HEK293 (cell line): ENCODE data around the gene FTO.

ENCODE experiments used
- CTCF ChIA-PET: fragments of 350-600 bp; formaldehyde crosslinking; extraction: SDS; loops from one replicate; lab custom pipeline; 2021; ENCODE audit warnings: antibody characterized with exemption; lab: Yijun Ruan, JAX
- POLR2A ChIA-PET: fragments of 300-600 bp; formaldehyde crosslinking; extraction: SDS; loops from one replicate; lab custom pipeline; 2020; ENCODE audit warnings: antibody characterized with exemption, inconsistent platforms; lab: Yijun Ruan, JAX
- H3K27ac ChIP-seq: fragments of 200-500 bp; sonication (Bioruptor generic); 2 replicates; pipeline ENCODE4 v1.5.1; 2014; ENCODE audit warnings: low read depth, low read length, control low read depth, inconsistent platforms; ENCODE audit errors: extremely low read depth
- H3K36me3 ChIP-seq, 2 experiments: fragments of 200-500 bp in 1 of 2; sonication (Bioruptor generic) in 1 of 2; 1 replicate in 1 of 2; 2 replicates in 1 of 2; pipeline ENCODE4 v1.5.1; 2014 to 2017; ENCODE audit warnings: inconsistent platforms in 2 of 2, low read length in 2 of 2; ENCODE audit not compliant: control insufficient read depth in 2 of 2, insufficient read depth in 1 of 2
- H3K4me1 ChIP-seq: fragments of 200-500 bp; sonication (Bioruptor generic); 2 replicates; pipeline ENCODE4 v1.5.1; 2014; ENCODE audit warnings: mild to moderate bottlenecking, low read length, inconsistent platforms; ENCODE audit not compliant: control insufficient read depth, insufficient read depth
- H3K4me3 ChIP-seq: 2 replicates; pipeline ENCODE4 v1.5.1; 2011; ENCODE audit warnings: low read depth, mild to moderate bottlenecking, control low read depth, low read length, moderate library complexity
- H3K9me3 ChIP-seq: fragments of 200-500 bp; sonication (Bioruptor generic); 2 replicates; pipeline ENCODE4 v1.5.1; 2014; ENCODE audit warnings: low read depth, low read length, inconsistent platforms; ENCODE audit not compliant: control insufficient read depth, insufficient read depth
- GFI1B ChIP-seq: fragments of 450-650 bp; formaldehyde crosslinking; IDR thresholded peaks from 2 replicates; pipeline ENCODE4 v1.5.1; 2016; ENCODE audit warnings: missing biosample characterization, missing genetic modification characterization
- KLF1 ChIP-seq: fragments of 450-650 bp; formaldehyde crosslinking; IDR thresholded peaks from 2 replicates; pipeline ENCODE4 v1.5.1; 2016; ENCODE audit warnings: missing biosample characterization, missing genetic modification characterization
- SCRT1 ChIP-seq: fragments of 450-650 bp; formaldehyde crosslinking; IDR thresholded peaks from 2 replicates; pipeline ENCODE4 v1.5.1; 2016; ENCODE audit warnings: missing biosample characterization, missing genetic modification characterization, borderline replicate concordance
- SP3 ChIP-seq: fragments of 450-650 bp; formaldehyde crosslinking; IDR thresholded peaks from 2 replicates; pipeline ENCODE4 v1.5.1; 2016; ENCODE audit warnings: missing biosample characterization, missing genetic modification characterization
- ZNF10 ChIP-seq: fragments of 450-650 bp; formaldehyde crosslinking; IDR thresholded peaks from 2 replicates; pipeline ENCODE4 v1.5.1; 2017; ENCODE audit warnings: missing biosample characterization, missing genetic modification characterization
- ZNF121 ChIP-seq: fragments of 450-650 bp; formaldehyde crosslinking; IDR thresholded peaks from 2 replicates; pipeline ENCODE4 v1.5.1; 2016; ENCODE audit warnings: missing biosample characterization, missing genetic modification characterization
- ZNF184 ChIP-seq: fragments of 450-650 bp; IDR thresholded peaks from 2 replicates; pipeline ENCODE4 v1.5.1; 2018; ENCODE audit warnings: missing biosample characterization, mild to moderate bottlenecking, missing genetic modification characterization
- ZNF239 ChIP-seq: fragments of 450-650 bp; formaldehyde crosslinking; IDR thresholded peaks from 2 replicates; pipeline ENCODE4 v1.5.1; 2016; ENCODE audit warnings: missing biosample characterization, missing genetic modification characterization
- ZNF335 ChIP-seq: fragments of 450-650 bp; formaldehyde crosslinking; conservative IDR thresholded peaks from 2 replicates; pipeline ENCODE4 v1.5.1; 2016; ENCODE audit warnings: missing biosample characterization, missing genetic modification characterization
- ZNF398 ChIP-seq: fragments of 450-650 bp; formaldehyde crosslinking; IDR thresholded peaks from 2 replicates; pipeline ENCODE4 v1.5.1; 2017; ENCODE audit warnings: missing biosample characterization, missing genetic modification characterization
- ZNF473 ChIP-seq: fragments of 450-650 bp; formaldehyde crosslinking; IDR thresholded peaks from 2 replicates; pipeline ENCODE4 v1.5.1; 2017; ENCODE audit warnings: missing biosample characterization, missing genetic modification characterization
- ZNF624 ChIP-seq: fragments of 450-650 bp; formaldehyde crosslinking; IDR thresholded peaks from 2 replicates; pipeline ENCODE4 v1.5.1; 2017; ENCODE audit warnings: missing biosample characterization, missing genetic modification characterization
- ZNF707 ChIP-seq: fragments of 450-650 bp; formaldehyde crosslinking; IDR thresholded peaks from 2 replicates; pipeline ENCODE4 v1.5.1; 2016; ENCODE audit warnings: missing biosample characterization, missing genetic modification characterization
- ZNF837 ChIP-seq: fragments of 450-650 bp; formaldehyde crosslinking; IDR thresholded peaks from 2 replicates; pipeline ENCODE4 v1.5.1; 2016; ENCODE audit warnings: missing biosample characterization, missing genetic modification characterization
- TF ChIP-seq, protein P1 (sequence below): fragments of 450-650 bp; formaldehyde crosslinking; IDR thresholded peaks from 2 replicates; pipeline ENCODE4 v1.5.1; 2016; ENCODE audit warnings: missing biosample characterization, missing genetic modification characterization
- TF ChIP-seq, protein P2 (sequence below): fragments of 450-650 bp; formaldehyde crosslinking; IDR thresholded peaks from 2 replicates; pipeline ENCODE4 v1.5.1; 2016; ENCODE audit warnings: missing biosample characterization, missing genetic modification characterization

The FTO gene

DNA sequence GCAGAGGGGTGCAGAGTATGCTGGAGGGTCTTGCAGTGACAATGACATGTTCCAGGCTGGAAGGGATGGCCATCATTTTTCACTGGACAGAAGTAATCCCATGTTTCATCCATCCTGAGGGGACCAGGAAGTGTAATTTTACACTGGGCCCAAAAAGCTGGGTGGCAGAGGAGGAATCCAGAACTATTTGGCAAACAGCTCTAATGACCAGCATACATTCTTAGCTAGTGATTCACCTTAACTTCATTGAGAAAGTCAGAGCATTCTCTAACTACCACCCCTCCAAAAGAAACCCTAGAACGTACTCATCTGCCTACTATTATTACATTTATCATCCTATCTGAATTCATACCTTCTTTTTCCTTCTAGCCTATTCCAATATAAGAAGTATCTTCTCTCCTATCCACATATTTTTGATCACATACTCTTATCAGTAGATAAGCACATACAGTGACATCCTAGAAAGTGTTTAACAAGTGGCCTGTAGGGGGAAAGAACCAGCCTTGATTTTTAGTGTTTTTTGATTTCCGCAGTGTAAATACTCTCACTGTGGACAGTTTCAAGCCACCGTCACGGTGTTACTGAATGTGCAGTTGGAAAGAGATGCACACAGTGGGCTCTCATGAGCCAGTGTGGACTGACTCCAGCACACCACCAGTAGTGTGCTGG is 118.1 kb downstream of the FTO start:
- Histone ChIP-seq H3K36me3 (peaks cover 0 to 10% of the 10 kb centered on the region in 2 experiments; a peak in 1 of 3 replicates), H3K27ac (no peak overlapping the region), H3K9me3 (no peaks in the 10 kb centered on the region), H3K4me3 (no peak overlapping the region), H3K4me1 (no peaks in the 10 kb centered on the region; the same call in 1 of the 2 replicates)
- CTCF ChIA-PET: no interaction called here
- TF ChIP-seq ZNF121 (tag by site-specific recombination): no peak
- TF ChIP-seq ZNF239 (tag by site-specific recombination): no peak
- TF ChIP-seq GFI1B (tag by site-specific recombination): no peak
- TF ChIP-seq SP3 (tag by site-specific recombination): no peak
- no peak for TF ChIP-seq ZNF335 (tag by site-specific recombination)
- POLR2A ChIA-PET: no interaction called here

DNA sequence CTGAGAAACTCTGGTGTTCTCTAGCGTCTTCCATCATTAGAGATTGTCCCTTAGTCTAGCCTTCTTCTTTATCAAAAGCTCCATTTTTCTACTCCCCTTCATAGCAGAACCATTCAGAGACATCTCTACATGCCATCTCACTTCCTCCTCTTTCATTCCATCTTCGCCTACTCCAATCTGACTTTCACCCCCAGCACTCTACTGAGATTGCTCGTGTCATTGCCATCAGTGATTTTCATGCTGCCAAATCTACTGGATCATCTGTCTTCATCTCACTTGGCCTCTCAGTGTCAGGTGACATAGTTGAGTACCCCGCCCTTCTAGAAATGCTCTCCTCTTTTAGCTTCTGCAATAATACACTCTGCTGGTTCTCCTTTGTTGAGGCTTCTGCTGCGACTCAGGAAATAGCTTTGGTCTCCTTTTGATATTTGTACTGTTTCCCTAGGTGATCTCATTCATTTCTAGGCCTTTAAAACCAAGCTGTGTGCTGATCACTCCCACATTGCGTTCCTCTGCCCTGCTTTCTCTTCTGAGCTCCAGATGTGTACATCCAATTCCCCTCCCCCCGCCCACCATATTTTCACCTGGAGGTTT is 119.1 kb downstream of the FTO start:
- POLR2A ChIA-PET: no interaction called here

DNA sequence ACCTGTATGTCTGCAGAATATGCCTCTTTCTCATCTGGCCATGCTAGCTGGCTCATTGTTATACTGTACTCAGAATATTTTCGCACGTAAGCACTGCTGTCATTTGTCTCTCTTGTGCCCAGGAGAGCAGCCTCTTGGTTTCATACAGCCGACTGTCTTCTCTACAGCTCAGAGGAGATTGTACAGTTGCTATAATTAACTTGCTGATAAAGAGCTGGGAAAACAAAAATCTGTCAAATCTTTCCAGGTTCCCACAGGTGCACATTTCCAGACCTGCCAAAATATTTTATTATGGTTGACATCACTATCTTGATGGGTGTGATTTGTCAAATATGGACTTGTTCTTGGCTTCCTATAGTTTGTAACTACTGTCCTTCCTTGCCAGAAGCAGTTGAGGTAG is 122.7 kb downstream of the FTO start:
- H3K27ac ChIP-seq: no peak overlapping the region
- H3K9me3 ChIP-seq: no peaks in the 10 kb centered on the region
- ChIA-PET POLR2A (no interaction called here), CTCF (interaction anchor here (0.5 kb wide), 1 partner anchor 17 kb away, joined by 3 read pairs; no protein-coding TSS in a partner anchor)
- no peaks in the 10 kb centered on the region for H3K4me1 ChIP-seq
- H3K4me3 ChIP-seq: no peak overlapping the region
- no peak for TF ChIP-seq ZNF10
- TF ChIP-seq, protein P1, sequence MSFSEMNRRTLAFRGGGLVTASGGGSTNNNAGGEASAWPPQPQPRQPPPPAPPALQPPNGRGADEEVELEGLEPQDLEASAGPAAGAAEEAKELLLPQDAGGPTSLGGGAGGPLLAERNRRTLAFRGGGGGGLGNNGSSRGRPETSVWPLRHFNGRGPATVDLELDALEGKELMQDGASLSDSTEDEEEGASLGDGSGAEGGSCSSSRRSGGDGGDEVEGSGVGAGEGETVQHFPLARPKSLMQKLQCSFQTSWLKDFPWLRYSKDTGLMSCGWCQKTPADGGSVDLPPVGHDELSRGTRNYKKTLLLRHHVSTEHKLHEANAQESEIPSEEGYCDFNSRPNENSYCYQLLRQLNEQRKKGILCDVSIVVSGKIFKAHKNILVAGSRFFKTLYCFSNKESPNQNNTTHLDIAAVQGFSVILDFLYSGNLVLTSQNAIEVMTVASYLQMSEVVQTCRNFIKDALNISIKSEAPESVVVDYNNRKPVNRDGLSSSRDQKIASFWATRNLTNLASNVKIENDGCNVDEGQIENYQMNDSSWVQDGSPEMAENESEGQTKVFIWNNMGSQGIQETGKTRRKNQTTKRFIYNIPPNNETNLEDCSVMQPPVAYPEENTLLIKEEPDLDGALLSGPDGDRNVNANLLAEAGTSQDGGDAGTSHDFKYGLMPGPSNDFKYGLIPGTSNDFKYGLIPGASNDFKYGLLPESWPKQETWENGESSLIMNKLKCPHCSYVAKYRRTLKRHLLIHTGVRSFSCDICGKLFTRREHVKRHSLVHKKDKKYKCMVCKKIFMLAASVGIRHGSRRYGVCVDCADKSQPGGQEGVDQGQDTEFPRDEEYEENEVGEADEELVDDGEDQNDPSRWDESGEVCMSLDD (tag by site-specific recombination): no peak
- no peak for TF ChIP-seq ZNF624 (tag by site-specific recombination)
- no peak for TF ChIP-seq ZNF398
- no peak for TF ChIP-seq SCRT1 (tag by site-specific recombination)
- no peak for TF ChIP-seq ZNF473
- TF ChIP-seq, protein P2, sequence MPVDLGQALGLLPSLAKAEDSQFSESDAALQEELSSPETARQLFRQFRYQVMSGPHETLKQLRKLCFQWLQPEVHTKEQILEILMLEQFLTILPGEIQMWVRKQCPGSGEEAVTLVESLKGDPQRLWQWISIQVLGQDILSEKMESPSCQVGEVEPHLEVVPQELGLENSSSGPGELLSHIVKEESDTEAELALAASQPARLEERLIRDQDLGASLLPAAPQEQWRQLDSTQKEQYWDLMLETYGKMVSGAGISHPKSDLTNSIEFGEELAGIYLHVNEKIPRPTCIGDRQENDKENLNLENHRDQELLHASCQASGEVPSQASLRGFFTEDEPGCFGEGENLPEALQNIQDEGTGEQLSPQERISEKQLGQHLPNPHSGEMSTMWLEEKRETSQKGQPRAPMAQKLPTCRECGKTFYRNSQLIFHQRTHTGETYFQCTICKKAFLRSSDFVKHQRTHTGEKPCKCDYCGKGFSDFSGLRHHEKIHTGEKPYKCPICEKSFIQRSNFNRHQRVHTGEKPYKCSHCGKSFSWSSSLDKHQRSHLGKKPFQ (tag by site-specific recombination): no peak
- TF ChIP-seq ZNF184: no peak
- H3K36me3 ChIP-seq: peaks cover 0 to 10% of the 10 kb centered on the region in 2 experiments; a peak in 1 of 3 replicates

More for the DNA sequence above, 119.1 kb downstream of the FTO start:
- Histone ChIP-seq H3K4me3 (no peak overlapping the region), H3K36me3 (peaks cover 0 to 10% of the 10 kb centered on the region in 2 experiments; a peak in 1 of 3 replicates), H3K4me1 (no peaks in the 10 kb centered on the region; the same call in 1 of the 2 replicates), H3K27ac (no peak overlapping the region), H3K9me3 (no peaks in the 10 kb centered on the region)
- CTCF ChIA-PET: interaction anchor here (0.9 kb wide), 1 partner anchor 50 kb away, joined by 6 read pairs; no protein-coding TSS in a partner anchor
- TF ChIP-seq ZNF707 (tag by site-specific recombination): no peak
- TF ChIP-seq ZNF837 (tag by site-specific recombination): no peak
- TF ChIP-seq KLF1: peak; percentile 33; the same call in 1 of the 2 replicates
